Measurements from ENCODE around the gene CDH24.
A peak's percentile ranks its signal among the peaks of the same experiment; 100 is the strongest.

Gene CDH24

DNA sequence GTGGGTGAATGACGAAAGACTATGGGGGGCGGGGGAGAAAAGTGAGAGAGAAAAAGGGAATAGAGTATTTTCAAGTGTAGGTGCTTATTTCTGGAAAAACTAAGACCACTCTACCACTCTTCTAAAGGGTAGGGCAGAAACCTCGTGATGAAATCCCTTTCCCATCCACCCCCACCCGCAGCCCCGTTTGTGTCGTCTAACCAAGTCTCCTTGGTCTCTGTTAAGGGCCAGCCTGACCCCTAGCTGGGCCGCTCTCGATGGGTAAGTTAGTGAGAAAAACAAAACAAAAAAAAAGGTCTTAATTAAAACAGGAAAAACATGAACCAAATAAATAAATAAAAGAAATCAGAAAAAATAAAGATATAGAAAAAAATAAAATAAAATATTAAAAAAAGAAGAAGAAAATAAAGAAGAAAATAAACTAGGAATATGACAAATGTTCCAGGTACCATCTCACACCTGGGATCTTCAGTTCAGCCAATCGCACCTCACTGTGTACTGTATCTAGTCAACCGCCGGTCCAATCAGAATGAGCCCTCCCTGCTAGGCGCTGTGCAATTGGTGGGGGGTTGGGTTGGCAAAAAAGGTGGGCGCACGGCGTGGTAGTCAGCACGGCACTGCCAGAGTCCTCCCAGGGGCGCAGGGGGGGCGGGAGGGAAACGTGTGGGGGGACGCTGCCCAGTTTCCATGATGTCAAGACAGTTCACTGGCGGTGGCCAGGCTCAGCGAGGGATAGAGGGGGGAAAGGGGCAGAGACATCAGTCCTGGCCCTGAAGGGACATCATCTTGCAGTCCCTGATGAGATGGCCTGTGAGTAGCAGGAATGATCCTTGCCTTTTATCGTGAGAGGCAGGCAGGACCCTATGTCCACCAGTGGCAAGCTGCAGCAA is 9.8 kb upstream of the CDH24 start:
- no peak for DNase-seq (ENCODE audit: low read depth in 2 of 3, low spot score in 2 of 3)

DNA sequence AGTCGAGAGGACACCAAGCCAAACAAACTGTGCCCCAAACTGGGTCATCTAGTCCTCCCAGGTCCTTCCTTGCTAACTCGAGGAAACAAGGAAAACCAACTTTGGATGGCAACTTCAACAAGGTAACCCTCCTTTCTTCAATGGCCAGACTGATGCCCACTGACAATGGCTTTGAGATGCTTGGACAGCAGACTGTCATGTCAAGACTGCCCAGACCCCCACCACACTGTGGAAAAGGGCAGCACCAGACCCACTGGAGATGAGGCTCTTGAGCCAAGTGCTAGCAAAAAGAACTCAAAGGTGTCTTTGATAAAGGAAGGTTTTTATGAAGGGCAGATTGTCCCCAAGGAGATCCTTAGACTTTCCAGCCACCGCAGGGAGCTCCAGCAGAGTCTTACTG is 9.0 kb upstream of the CDH24 start:
- no peak for DNase-seq (ENCODE audit: low read depth in 2 of 3, low spot score in 2 of 3)

DNA sequence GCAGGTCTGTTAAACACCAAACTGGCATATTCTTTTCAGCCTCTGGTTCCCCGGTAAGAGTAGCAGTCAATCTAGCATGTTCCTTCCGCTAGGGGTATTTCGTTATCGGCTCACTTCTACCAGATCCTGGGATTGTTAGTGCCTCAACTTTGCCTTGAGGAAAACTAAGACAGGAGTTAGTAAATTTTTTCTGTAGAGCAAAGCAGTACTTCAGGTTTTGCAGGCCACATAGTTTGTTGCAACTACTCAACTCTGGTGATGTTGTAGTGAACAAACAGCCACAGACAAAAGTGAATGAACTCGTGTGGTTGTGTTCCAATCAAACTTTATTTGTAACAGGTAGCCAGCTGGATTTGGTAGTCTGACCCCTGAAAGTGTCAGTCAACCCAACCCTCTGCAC is 6.3 kb upstream of the CDH24 start:
- no peak for DNase-seq (ENCODE audit: low read depth in 2 of 3, low spot score in 2 of 3)

DNA sequence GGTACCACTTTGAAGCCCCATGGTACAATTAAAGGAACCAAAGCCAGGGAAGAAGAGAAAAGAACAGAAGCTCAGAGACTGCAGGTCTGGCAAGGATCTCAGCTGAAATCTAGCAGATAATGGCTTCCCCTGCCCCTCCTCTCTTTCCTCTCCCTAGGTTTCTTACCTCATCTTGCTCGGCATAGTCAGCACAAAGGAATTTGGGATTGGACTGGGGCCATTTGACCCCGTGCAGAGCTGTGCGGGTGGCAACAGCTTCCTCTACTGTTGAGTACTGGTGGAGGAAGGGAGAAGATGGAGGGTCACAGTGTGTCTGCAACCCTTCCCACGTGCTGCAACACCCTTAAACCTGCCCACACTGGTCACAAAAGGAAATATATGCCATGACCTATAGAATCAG is 4.7 kb upstream of the CDH24 start:
- DNase-seq (ENCODE audit: low read depth in 2 of 3, low spot score in 2 of 3): no peak

DNA sequence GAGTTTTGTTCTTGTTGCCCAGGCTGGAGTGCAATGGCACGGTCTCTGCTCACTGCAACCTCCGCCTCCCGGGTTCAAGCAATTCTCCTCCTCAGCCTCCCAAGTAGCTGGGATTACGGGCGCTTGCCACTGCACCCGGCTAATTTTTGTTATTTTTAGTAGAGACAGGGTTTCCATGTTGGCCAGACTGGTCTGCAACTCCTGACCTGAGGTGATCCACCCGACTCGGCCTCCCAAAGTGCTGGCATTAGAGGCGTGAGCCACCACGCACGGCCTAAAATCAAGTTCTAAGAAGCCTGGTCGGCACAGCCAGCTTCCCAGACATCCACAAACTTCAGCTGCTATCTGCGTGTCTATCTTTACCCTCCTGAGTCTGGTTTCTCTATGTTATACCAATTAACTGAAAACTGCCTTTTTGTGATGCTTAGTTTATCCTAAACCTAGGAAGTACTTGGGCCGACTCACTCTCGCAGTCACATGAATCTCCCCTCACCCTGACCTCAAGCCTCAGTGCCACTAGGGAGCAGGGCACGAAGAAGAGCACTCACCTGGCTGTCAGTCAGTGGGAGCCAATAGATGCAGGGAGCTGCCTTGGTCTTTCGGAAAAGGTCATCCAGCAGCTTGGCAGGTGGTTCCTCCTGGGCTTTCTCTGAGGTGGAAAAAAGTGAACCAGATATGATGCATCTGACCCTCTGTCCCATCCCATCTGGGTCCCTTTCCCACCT is 3.4 kb upstream of the CDH24 start:
- no peak for DNase-seq (ENCODE audit: low read depth in 2 of 3, low spot score in 2 of 3)

DNA sequence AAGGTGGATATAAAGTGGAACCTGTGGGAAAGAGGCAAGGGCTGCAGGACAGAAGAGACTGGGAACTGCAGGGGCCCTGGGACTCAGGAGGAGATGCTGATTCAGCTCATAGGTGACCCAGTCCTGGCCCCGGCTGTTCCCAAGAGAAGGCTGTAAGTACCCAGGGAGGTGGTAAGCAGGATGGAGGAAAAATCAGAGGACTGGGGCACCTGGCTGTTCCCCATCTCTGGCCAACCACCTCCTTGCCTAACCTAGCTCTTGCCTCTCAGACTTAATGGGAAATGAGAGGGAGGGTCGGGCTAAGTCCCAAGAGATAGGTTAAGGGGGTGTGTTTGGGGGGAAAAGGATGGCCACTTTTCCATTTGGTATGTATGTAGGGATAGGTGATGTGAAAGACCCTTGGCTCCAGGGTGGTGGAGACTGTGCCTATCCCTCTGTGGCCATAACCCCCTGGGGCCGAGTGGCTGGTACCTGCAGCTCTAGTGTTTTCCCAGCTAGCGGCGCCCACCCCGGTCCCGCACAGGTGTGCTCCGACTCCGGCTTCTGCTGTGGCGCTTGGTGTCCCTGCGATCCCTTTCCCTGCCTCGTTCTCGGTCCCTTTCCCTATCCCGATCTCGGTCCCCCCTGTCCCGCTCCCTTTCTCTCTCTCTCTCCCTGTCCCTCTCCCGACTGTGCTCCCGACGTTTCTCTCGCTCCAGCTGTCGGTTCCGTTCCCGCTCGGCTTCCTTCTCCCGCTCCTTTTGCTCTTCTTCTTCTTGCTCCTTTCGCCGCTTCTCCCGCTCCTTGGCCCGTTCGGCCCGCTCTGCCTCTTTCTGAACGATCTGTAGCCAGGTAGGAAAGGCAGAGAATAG is 1.6 kb upstream of the CDH24 start:
- DNase-seq (ENCODE audit: low read depth in 2 of 3, low spot score in 2 of 3): no peak

DNA sequence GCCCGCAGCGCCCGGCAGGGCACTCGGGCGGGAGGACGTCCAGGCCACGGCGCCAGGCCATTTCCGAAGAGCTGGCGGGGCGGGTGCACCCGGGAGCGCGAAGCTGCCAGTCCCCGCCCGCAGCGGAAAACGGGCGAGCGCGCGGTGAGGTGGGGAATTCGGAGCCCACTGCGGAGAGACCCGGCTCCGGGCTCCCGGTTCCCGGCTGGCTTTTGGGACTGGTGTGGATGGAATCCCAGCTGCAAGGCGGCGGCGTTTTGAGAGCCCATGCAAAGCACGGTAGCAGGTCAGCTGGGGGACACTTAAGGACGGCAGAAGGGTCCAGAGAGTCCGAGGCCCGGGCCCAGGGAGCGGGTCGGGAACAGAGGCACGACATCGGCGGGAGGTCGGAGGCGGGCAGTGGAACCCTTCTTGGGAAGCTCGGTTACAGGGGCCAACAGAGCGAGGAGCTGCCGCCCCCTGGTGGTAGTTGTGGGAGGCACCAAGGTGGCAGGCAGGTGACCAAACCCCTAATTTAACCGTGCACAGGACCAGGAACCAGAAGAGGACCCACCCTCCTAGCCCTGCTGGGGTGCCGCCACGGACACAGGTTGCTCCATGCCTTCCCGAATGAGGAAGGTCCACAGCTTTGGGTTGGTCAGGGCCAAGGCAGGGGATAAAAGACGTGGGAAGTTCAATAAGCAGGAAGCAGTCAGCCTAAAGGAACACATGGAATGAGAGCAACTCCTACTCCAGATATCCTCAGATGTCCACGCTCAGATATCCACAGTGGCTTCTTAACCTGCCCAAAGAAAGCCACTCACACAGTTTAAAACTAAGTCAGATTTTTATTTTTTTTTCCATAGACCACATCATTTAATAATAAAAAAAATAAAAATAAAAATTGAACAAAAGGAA is 685 bp upstream of the CDH24 start:
- DNase-seq (ENCODE audit: low read depth in 2 of 3, low spot score in 2 of 3): peak; percentile 69 to 90 (median 78)

DNA sequence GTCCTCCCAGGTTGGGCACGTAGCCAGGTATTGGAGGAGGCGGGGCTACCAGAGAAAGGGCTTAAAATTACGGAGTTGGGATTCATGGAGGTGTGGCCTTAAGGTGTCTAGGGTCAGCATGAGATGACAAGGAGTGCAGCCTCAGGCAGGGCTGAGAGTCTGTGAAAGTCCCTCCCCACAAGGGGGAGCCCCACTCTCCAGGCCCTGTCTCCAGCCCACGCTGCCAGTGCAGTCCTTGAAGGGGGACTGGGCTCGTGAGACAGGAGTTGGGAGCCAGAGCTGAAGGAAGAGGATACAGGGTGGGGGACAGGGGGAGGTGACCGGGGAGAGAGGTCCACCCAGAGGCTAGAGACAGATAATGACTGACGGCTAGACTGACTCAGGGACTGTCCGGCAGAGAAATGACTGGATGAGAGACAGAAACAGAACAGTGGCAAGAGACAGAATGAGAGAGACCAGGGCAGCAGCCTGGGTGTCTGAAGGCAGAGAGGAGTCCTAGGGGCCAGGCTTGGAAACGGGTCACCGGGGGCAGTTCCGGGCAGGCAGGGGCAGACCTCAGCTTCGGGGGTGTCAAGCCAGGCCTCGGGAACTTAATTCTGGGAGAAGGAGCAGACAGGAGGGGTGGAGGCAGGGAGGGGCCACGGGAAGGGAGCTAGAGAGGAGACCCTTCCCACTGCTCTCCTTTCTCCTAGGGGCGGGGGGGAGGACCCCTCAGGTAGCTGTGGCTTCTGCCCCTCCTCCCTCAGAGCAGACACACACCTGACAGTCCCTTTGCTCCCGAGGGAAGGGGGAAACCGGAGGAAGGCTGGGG is 970 bp downstream of the CDH24 start:
- peak; percentile 37 to 47 (median 45) for DNase-seq (ENCODE audit: low read depth in 2 of 3, low spot score in 2 of 3)

DNA sequence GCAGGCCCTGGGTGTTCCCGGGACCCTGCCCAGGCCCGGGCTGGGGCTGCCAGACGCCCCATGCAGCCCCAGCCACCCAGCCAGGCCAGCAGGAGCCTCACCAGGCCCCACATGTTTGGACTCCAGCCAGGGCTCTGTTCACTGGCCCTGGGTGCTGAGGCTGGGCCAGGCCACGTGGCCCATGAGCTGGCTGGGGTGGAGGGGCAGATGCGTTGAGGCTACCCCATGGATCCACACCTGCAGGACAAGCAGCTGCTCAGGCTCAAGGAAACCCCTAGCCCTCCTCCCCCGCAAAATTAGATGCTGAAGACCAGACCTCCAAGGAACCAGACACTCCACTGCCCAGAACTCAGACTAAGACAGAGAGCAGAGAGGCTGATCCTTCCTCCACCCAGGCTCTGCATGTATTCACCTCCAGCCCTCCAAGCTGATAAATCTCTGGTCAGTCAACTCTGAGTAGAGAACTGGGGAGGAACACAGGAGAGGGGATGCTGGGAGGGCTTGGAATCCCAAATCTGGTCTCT is 1.6 kb downstream of the CDH24 start:
- DNase-seq (ENCODE audit: low read depth in 2 of 3, low spot score in 2 of 3): no peak

DNA sequence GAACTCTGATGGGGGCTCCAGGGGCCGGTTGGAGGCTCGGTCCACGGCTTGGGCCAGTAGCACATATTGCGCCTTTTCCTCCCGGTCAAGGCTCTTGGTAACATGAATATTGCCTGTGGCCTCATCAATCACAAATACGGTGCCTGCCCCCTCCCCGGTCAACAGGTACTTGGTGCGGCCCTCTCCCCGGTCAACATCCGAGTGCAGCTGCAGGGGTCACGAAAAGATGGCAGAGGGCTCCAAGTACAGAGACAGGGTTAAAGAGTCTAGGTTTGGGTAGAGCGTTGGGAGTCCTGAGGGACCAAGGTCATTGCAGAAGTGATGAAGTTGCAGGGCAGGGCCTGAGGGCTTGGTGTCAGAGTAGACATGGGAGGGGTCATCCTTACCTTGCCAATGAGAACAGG is 2.2 kb downstream of the CDH24 start:
- DNase-seq (ENCODE audit: low read depth in 2 of 3, low spot score in 2 of 3): no peak

DNA sequence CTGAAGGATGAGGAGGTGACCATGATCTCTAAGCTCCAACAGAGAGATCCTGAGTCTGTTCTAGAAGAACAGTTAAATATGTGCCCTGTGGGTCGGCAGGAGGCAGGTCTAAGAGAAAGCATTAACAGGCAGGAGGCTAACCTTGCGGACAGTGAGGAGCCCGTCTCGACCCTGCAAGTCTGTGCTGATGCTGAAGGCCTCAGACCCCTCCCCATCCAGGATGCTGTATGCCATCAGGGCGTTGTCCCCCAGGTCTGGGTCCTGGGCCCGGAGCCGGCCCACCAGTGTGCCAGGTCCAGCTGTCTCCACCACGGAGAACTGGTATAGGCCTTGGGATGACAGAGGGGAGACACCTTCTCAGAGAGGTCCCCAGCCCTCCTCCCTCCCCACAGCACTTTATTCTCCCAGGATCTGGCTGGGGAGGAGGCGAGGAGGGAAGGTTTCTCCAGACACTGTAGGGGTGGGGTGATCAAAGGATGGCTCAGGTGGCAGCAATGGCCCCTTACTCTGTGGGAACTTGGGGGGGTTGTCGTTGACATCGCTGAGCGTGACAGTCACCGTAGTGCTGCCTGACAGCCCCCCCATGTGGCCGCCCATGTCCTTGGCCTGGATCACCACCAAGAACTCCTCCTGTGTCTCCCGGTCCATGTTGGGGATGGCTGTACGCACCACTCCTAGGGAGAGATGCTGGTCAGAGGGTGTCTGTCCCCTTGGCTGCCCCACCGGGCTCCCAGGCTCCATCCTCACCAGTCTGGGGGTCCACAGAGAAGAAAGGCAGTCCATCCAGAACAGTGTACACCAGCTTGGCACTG is 3.1 kb downstream of the CDH24 start:
- DNase-seq (ENCODE audit: low read depth in 2 of 3, low spot score in 2 of 3): no peak

DNA sequence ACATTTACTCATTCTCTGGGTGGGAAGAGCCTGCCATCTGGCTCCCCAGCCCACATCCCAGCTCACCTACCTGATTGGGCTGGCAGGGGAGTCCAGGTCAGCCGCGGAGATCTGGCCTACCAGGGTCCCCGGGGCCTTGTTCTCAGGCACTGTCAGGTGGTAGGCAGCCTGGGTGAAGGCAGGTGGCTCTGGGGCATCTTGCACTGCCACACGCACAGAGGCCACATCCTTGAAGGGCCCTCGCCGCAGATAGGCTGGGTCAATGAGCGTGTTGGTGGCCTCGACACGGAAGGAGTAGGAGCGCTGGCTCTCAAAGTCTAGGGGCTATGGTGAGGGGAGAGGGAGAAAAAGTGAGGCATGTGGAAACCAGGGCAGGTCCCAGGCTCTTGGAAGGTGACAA is 3.9 kb downstream of the CDH24 start:
- no peak for DNase-seq (ENCODE audit: low read depth in 2 of 3, low spot score in 2 of 3)

DNA sequence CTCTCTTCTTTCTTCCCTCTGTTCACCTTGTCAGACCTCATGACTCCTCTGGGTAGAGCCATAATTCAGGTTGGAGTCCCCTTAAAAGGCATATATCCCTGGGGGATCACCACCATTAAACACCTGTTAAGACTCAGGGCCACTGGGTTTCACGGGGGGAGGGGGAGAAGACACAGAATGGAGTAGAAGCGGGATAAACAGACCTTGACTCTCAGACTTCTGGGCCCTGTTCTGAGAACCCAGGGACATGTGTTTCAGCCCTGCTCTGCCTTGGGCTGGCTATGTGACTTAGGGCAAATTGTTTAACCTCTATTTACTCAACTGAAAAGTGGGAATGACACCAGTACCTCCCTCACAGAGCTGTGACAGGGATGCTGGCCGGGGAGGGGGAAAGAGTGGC is 4.6 kb downstream of the CDH24 start:
- DNase-seq (ENCODE audit: low read depth in 2 of 3, low spot score in 2 of 3): no peak

DNA sequence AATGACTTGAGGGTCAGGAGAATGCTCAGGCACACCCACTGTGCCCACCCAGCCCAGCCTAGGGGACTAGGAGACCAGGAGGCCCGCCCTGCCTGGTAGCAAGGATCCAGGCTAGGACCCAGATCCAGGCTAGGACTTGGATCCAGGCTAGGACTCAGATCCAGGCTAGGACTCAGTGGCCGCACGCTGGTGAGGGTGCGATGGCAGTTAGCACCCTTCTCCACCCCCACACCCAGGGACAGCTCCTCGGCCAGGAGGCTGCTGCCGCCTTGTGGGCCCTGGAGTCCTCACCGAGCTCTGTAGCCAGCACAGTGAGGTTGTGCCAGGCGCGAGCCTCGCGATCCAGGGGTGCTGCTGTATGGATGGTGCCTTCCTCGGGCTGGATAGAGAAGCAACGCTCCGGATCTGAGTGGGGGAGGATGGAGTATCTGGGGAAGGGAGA is 5.1 kb downstream of the CDH24 start:
- no peak for DNase-seq (ENCODE audit: low read depth in 2 of 3, low spot score in 2 of 3)

DNA sequence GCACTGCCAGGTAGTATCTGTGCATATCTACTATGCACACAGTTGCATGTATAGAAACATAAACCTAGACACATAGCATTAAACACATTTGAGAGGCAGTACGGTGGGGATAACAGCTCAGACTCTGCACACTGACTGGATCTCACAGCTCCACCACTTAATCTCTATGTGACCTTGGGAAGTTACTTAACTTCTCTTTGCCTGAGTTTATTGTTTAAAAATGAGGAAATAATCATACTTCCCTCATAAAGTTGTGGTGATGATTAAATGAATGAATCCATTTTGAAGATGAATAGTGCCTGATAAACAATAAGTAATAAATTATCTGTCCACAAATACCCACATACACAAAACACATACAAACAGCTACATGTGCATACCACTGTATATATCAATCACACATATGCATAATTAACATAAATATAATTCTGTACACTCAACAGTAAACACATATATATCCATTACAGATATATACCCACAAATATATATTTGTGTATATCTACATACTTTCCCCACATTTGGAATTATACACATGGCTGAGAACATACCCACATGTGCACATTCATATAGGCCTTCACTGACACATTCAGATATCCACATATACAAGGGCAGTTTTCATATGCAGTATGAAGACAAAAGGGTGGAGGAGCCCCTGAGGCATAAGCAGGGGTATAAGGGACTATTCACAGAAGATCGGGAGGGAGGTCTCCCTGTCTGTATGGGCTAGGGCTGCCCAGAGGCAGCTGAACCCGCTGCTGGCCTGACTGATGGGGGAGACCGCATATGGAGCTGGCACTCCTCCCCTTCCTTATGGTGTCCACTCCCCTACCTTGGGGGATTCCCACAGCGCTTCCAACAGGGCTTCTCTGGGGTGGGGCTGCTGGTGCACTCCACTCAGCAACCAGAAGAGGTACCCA is 5.9 kb downstream of the CDH24 start:
- DNase-seq (ENCODE audit: low read depth in 2 of 3, low spot score in 2 of 3): no peak

DNA sequence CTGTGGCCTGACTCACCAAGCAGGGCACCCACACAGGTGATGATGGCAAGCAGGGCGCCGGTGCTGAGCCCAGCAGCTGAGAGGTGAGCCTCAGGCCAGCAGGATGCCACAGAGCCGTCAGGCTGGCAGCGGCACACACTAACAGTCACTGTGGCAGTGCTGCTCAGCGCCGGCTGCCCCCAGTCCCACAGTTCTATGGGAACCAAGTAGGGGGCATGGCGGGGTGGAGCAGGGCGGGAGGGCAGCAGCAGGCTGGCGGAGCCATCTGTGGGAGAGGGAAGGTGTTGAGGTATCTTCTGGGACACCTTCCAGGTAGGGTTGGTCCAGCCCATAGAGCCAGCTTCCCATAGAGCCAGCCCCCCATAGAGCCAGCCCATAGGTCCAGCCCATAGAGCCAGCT is 8.3 kb downstream of the CDH24 start:
- DNase-seq (ENCODE audit: low read depth in 2 of 3, low spot score in 2 of 3): no peak

Data from activated CD8-positive, alpha-beta memory T cell treated with anti-CD3 and anti-CD28 coated beads for 48 hours (primary cell).